GM12878 (cell line): ENCODE data around the gene ERC2.

Experiments
- CEBPB ChIP-seq, 2 experiments: fragments of 150-350 bp in 1 of 2; IDR thresholded peaks; 2 replicates each; pipeline ENCODE4 v1.6.1; 2012 to 2014; ENCODE audit warnings: low read depth in 2 of 2, low read length in 2 of 2, borderline replicate concordance in 1 of 2, inconsistent platforms in 1 of 2
- EGR1 ChIP-seq, 2 experiments: IDR thresholded peaks; 1 replicate in 1 of 2; 2 replicates in 1 of 2; pipeline ENCODE4 v1.6.1; 2011 to 2012; ENCODE audit warnings: low read depth in 2 of 2, low read length in 2 of 2, borderline replicate concordance in 1 of 2, mild to moderate bottlenecking in 1 of 2, moderate library complexity in 1 of 2
- EP300 ChIP-seq, 2 experiments: fragments of 150-350 bp in 1 of 2; IDR thresholded peaks; 2 replicates each; pipeline ENCODE4 v1.6.1; 2011 to 2012; ENCODE audit warnings: low read depth in 2 of 2, low read length in 2 of 2, borderline replicate concordance in 1 of 2, improper control_type of control experiment in 1 of 2, inconsistent platforms in 1 of 2; ENCODE audit not compliant: control insufficient read depth in 1 of 2
- HDGF ChIP-seq: fragments of 450-650 bp; IDR thresholded peaks from 2 replicates; pipeline ENCODE4 v1.6.1; 2016; ENCODE audit warnings: antibody characterized with exemption
- POLR2AphosphoS5 ChIP-seq: IDR thresholded peaks from 2 replicates; pipeline ENCODE4 v1.6.1; 2011; ENCODE audit warnings: mild to moderate bottlenecking, low read length, inconsistent platforms
- TF ChIP-seq, protein P1 (sequence below), 3 experiments: IDR thresholded peaks in 2 of 3; conservative IDR thresholded peaks in 1 of 3; 2 replicates each; pipeline ENCODE4 v1.5.1; 2011; ENCODE audit warnings: low read depth in 3 of 3, low read length in 3 of 3, mild to moderate bottlenecking in 3 of 3, control low read depth in 2 of 3, moderate library complexity in 2 of 3, inconsistent platforms in 1 of 3, mixed read lengths in 1 of 3; ENCODE audit not compliant: control insufficient read depth in 2 of 3, insufficient read depth in 1 of 3; ENCODE audit errors: extremely low read depth in 1 of 3
- TF ChIP-seq, protein P2 (sequence below): IDR thresholded peaks from 2 replicates; pipeline ENCODE4 v1.6.1; 2011; ENCODE audit warnings: low read depth, low read length, improper control_type of control experiment, borderline replicate concordance

DNA sequence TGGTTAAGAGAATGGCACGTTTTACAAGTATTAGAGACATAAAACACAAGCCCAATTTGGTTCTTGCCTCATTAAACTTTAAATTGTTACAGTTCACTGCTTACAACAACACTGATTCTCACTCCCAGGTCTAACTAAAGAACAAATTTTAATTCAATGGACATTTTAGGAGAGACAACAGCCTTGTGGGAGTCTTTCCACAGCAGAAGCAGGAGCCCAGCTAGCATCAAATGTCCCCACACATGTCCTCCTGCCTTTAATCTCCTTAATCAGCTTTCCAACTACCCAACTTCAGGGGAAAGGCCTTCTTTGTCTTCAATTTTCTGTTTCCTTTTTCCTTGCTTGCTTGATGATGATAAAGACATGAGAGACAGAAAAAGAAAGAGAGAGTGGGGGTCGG is 693.4 kb downstream of the ERC2 start:
- TF ChIP-seq, protein P1, sequence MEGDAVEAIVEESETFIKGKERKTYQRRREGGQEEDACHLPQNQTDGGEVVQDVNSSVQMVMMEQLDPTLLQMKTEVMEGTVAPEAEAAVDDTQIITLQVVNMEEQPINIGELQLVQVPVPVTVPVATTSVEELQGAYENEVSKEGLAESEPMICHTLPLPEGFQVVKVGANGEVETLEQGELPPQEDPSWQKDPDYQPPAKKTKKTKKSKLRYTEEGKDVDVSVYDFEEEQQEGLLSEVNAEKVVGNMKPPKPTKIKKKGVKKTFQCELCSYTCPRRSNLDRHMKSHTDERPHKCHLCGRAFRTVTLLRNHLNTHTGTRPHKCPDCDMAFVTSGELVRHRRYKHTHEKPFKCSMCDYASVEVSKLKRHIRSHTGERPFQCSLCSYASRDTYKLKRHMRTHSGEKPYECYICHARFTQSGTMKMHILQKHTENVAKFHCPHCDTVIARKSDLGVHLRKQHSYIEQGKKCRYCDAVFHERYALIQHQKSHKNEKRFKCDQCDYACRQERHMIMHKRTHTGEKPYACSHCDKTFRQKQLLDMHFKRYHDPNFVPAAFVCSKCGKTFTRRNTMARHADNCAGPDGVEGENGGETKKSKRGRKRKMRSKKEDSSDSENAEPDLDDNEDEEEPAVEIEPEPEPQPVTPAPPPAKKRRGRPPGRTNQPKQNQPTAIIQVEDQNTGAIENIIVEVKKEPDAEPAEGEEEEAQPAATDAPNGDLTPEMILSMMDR (IDR thresholded peaks at IDR 0.05 in 2 of 3, conservative IDR thresholded peaks at IDR 0.05 in 1 of 3; ENCODE audit: control insufficient read depth in 2 of 3, extremely low read depth in 1 of 3, insufficient read depth in 1 of 3, low read depth in 3 of 3, low read length in 3 of 3): no peak
- TF ChIP-seq, protein P2, sequence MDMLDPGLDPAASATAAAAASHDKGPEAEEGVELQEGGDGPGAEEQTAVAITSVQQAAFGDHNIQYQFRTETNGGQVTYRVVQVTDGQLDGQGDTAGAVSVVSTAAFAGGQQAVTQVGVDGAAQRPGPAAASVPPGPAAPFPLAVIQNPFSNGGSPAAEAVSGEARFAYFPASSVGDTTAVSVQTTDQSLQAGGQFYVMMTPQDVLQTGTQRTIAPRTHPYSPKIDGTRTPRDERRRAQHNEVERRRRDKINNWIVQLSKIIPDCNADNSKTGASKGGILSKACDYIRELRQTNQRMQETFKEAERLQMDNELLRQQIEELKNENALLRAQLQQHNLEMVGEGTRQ: no peak
- no peak for TF ChIP-seq HDGF
- TF ChIP-seq CEBPB (IDR thresholded peaks at IDR 0.05; ENCODE audit: borderline replicate concordance in 1 of 2, low read depth in 2 of 2, low read length in 2 of 2): no peak
- TF ChIP-seq POLR2AphosphoS5: no peak
- TF ChIP-seq EGR1 (IDR thresholded peaks at IDR 0.05; ENCODE audit: borderline replicate concordance in 1 of 2, low read depth in 2 of 2, low read length in 2 of 2): no peak
- TF ChIP-seq EP300 (IDR thresholded peaks at IDR 0.05; ENCODE audit: borderline replicate concordance in 1 of 2, control insufficient read depth in 1 of 2, low read depth in 2 of 2, low read length in 2 of 2): no peak
